Neuronal stem cell (in vitro differentiated cells): ENCODE measurements around the gene CARD8. TPM values are rescaled to one million over a fixed set of nuclear protein-coding genes. Genes with fewer than 3 reads are reported as not detected.

Experiments used
- DNase-seq: peaks from one replicate; pipeline ENCODE4 v3.0.0-alpha.2; 2013; ENCODE audit warnings: low spot score
- H2AFZ ChIP-seq: one replicate; pipeline ENCODE4 v1.6.1; 2013; ENCODE audit warnings: mild to moderate bottlenecking, low read length, inconsistent platforms
- H2AK5ac ChIP-seq: 2 replicates; pipeline ENCODE4 v1.6.1; 2013; ENCODE audit warnings: low read depth, mild to moderate bottlenecking, inconsistent platforms, low read length, moderate library complexity, mixed read lengths
- H2BK120ac ChIP-seq: 2 replicates; pipeline ENCODE4 v1.6.1; 2013; ENCODE audit warnings: low read depth, mild to moderate bottlenecking, inconsistent platforms, low read length, moderate library complexity, mixed read lengths
- H2BK12ac ChIP-seq: one replicate; pipeline ENCODE4 v1.6.1; 2013; ENCODE audit warnings: low read length, inconsistent platforms
- H2BK15ac ChIP-seq: 2 replicates; pipeline ENCODE4 v1.6.1; 2013; ENCODE audit warnings: mild to moderate bottlenecking, low read length, inconsistent platforms, mixed read lengths
- H2BK5ac ChIP-seq: one replicate; pipeline ENCODE4 v1.6.1; 2013; ENCODE audit warnings: inconsistent platforms, mild to moderate bottlenecking, low read length, moderate library complexity
- H3K14ac ChIP-seq: one replicate; pipeline ENCODE4 v1.6.1; 2013; ENCODE audit warnings: low read length, inconsistent platforms
- H3K18ac ChIP-seq: 2 replicates; pipeline ENCODE4 v1.6.1; 2013; ENCODE audit warnings: low read length, inconsistent platforms
- H3K23ac ChIP-seq: 2 replicates; pipeline ENCODE4 v1.6.1; 2013; ENCODE audit warnings: low read depth, mild to moderate bottlenecking, mixed read lengths, low read length, inconsistent platforms; ENCODE audit not compliant: poor library complexity
- H3K27ac ChIP-seq: replicated peaks from 3 replicates; pipeline ENCODE4 v1.5.1; 2013; ENCODE audit warnings: low read length, inconsistent platforms
- H3K27me3 ChIP-seq, 3 experiments: 2 replicates each; pipeline ENCODE4 v1.6.1; 2013; ENCODE audit warnings: low read length in 3 of 3, mild to moderate bottlenecking in 2 of 3, inconsistent platforms in 1 of 3, low read depth in 1 of 3, mixed read lengths in 1 of 3, moderate library complexity in 1 of 3; ENCODE audit not compliant: control insufficient read depth in 3 of 3, insufficient read depth in 3 of 3
- H3K36me3 ChIP-seq, 2 donors: replicated peaks in 1 of 2; 2 replicates each; pipeline ENCODE4 v1.6.1; 2013; ENCODE audit warnings: low read length in 2 of 2; ENCODE audit not compliant: control insufficient read depth in 2 of 2, insufficient read depth in 2 of 2
- H3K4ac ChIP-seq: 2 replicates; pipeline ENCODE4 v1.6.1; 2013; ENCODE audit warnings: inconsistent platforms, mild to moderate bottlenecking, low read length, moderate library complexity
- H3K4me1 ChIP-seq, 2 donors: 1 replicate in 1 of 2; 2 replicates in 1 of 2; pipeline ENCODE4 v1.6.1; 2013; ENCODE audit warnings: low read length in 2 of 2, low read depth in 1 of 2; ENCODE audit not compliant: control insufficient read depth in 2 of 2, insufficient read depth in 1 of 2
- H3K4me2 ChIP-seq: one replicate; pipeline ENCODE4 v1.6.1; 2013; ENCODE audit warnings: mild to moderate bottlenecking, low read length, inconsistent platforms; ENCODE audit not compliant: insufficient read depth, poor library complexity, severe bottlenecking
- H3K4me3 ChIP-seq, 2 donors: 2 replicates each; pipeline ENCODE4 v1.5.1; 2013; ENCODE audit warnings: low read length in 2 of 2, mild to moderate bottlenecking in 2 of 2, inconsistent platforms in 1 of 2, moderate library complexity in 1 of 2
- H3K79me1 ChIP-seq: one replicate; pipeline ENCODE4 v1.6.1; 2013; ENCODE audit warnings: low read depth, mild to moderate bottlenecking, inconsistent platforms, low read length, moderate library complexity
- H3K9ac ChIP-seq: one replicate; pipeline ENCODE4 v1.6.1; 2013; ENCODE audit warnings: mild to moderate bottlenecking, low read depth, low read length, inconsistent platforms; ENCODE audit not compliant: poor library complexity
- H3K9me3 ChIP-seq, 2 donors: replicated peaks in 1 of 2; 2 replicates each; pipeline versions ENCODE3 to v1.6.1; 2013; ENCODE audit warnings: low read length in 2 of 2, mild to moderate bottlenecking in 2 of 2, inconsistent platforms in 1 of 2, low read depth in 1 of 2, mixed read lengths in 1 of 2, moderate library complexity in 1 of 2; ENCODE audit not compliant: control insufficient read depth in 2 of 2, insufficient read depth in 1 of 2
- H4K8ac ChIP-seq: one replicate; pipeline ENCODE4 v1.6.1; 2013; ENCODE audit warnings: low read depth, mild to moderate bottlenecking, inconsistent platforms, low read length, moderate library complexity
- H4K91ac ChIP-seq: one replicate; pipeline ENCODE4 v1.6.1; 2013; ENCODE audit warnings: low read length, low read depth, mild to moderate bottlenecking, inconsistent platforms; ENCODE audit not compliant: poor library complexity
- WGBS, 2 donors: extraction: QIAGEN DNeasy Blood & Tissue Kit; methylation state at CpG; one replicate each; pipeline ENCODE4 v1.1.7; 2013; ENCODE audit warnings: missing lambda C conversion rate in 2 of 2, mixed read lengths in 1 of 2; ENCODE audit not compliant: insufficient read length in 2 of 2, insufficient replicate concordance in 1 of 2; ENCODE audit errors: extremely low coverage in 2 of 2; 5-methylcytosine and 5-hydroxymethylcytosine counted together
- polyA plus RNA-seq, 2 experiments: library from polyadenylated mRNA; stranded (reverse); fragments of 200-250 nt; gene quantifications; one replicate each; pipeline ENCODE4 v1.2.3, GENCODE V29; 2013

The CARD8 gene, protein sequence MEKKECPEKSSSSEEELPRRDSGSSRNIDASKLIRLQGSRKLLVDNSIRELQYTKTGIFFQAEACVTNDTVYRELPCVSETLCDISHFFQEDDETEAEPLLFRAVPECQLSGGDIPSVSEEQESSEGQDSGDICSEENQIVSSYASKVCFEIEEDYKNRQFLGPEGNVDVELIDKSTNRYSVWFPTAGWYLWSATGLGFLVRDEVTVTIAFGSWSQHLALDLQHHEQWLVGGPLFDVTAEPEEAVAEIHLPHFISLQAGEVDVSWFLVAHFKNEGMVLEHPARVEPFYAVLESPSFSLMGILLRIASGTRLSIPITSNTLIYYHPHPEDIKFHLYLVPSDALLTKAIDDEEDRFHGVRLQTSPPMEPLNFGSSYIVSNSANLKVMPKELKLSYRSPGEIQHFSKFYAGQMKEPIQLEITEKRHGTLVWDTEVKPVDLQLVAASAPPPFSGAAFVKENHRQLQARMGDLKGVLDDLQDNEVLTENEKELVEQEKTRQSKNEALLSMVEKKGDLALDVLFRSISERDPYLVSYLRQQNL
- 30.9 TPM for polyA plus RNA-seq (2013, experiment 1 of 2)
- polyA plus RNA-seq (2013, experiment 2 of 2): 30.1 TPM

DNA sequence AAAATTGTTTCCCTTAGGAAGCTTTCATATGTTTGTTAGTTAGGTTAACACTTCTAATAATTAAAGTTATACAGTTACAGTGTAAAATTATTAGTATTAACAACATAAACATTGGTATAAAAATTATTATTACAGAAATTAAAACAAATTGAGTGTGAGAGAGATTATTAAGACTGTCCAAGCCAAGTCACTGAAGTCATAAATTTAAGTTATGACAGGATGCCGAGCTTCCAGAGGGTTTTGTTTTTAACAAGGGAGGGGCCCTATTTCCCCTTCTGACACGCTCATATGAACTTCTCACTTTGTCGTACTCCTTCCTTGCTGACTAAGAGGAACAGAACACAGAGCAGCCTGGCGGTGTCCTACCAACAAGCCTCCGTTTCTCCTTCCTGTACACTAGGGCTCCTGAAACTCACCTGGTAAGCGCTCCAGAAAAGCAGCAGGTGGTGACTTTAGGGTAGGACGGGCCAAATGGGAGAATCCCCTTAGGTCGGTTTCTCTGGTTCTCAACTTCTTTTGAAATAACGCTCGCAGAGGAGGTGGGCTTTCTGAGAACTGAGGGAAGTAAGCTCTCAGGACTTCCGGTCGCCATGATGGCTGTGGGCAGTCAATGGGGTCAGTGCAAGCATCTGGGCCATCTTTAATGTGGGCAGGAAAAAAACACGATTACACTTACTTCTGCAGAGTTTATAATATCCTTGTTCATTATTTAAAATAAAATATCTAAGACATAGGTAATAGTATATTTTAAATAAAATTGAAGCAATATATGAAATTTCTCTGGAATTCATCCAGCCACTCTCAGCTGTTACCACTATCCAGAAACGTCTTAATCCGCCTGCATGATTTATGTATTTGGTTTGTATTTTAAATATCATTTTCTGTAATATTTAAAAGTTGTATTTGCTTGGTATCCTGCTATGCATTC is at the start of gene CARD8:
Gene CARD8, minus strand, starts transcription at position 537 of the 928 bp plus-strand sequence. CDS start 14,892 bp downstream, outside the sequence.
- Histone ChIP-seq H3K9me3 (peaks cover 0 to 4% of the 10 kb centered on the region in 2 donors), H2BK120ac (no peak within 1 kb of the TSS), H3K4ac (no peak within 1 kb of the TSS), H3K36me3 (peaks cover 0 to 23% of the 10 kb centered on the region in 2 donors), H3K18ac (peak within 1 kb of the TSS; percentile 71), H3K23ac (no peak within 1 kb of the TSS), H2BK12ac (no peak within 1 kb of the TSS), H2AFZ (peak within 1 kb of the TSS; percentile 88), H4K91ac (no peak within 1 kb of the TSS), H4K8ac (no peak within 1 kb of the TSS), H3K4me3 (peak within 1 kb of the TSS; percentile 78 to 89), H3K27ac (peak within 1 kb of the TSS; percentile 34), H2BK5ac (no peak within 1 kb of the TSS), H3K79me1 (no peaks in the 10 kb centered on the region), H3K4me1 (peaks cover 0 to 2% of the 10 kb centered on the region in 2 donors), H3K27me3 (no peaks in the 10 kb centered on the region), H2AK5ac (no peak within 1 kb of the TSS), H3K14ac (no peak within 1 kb of the TSS), H3K9ac (no peak within 1 kb of the TSS), H3K4me2 (peak within 1 kb of the TSS; percentile 48), H2BK15ac (no peak within 1 kb of the TSS)
- peak; percentile 58 for DNase-seq
- WGBS, 2 donors: no CpG with 5 or more reads among the region's 15 CpGs

DNA sequence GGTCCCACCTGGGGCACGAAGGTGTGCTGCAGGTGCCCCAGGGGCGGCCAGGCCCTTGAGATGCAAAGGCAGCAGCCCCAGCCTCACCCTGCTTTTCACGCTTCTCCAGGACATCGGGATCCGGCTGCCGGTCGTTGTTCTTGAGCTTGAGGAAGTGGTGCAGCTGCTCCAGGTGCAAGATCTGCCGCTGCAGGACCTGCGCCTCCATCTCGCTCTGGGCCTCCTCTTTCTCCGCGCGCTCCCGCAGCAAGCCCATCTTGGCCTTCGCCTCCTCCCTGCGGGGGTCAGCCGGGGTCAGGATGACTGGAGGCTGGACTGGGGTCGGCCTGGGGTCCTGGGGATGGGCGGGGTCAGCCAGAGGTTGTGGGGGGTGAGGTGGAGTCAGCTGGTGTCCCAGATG is 48.2 kb upstream of the CARD8 start:
- H2BK15ac ChIP-seq: peak overlapping the region; percentile 49
- no peak overlapping the region for H2AFZ ChIP-seq
- no peak overlapping the region for H3K27ac ChIP-seq
- no peaks in the 10 kb centered on the region for H3K9me3 ChIP-seq
- no peak for DNase-seq
- H3K14ac ChIP-seq: peak overlapping the region; percentile 56
- no peak overlapping the region for H3K4me2 ChIP-seq
- no peak overlapping the region for H3K9ac ChIP-seq
- WGBS, 2 donors: no CpG with 5 or more reads among the region's 19 CpGs
- H2AK5ac ChIP-seq: no peak overlapping the region
- H2BK120ac ChIP-seq: no peak overlapping the region
- peak overlapping the region; percentile 73 for H3K23ac ChIP-seq
- H2BK5ac ChIP-seq: no peak overlapping the region
- H3K79me1 ChIP-seq: peaks cover 3% of the 10 kb centered on the region
- H3K18ac ChIP-seq: no peak overlapping the region
- no peak overlapping the region for H3K4ac ChIP-seq
- no peaks in the 10 kb centered on the region for H3K27me3 ChIP-seq
- H4K91ac ChIP-seq: no peak overlapping the region
- no peak overlapping the region for H2BK12ac ChIP-seq
- H3K4me3 ChIP-seq: no peak overlapping the region
- peaks cover 2% of the 10 kb centered on the region in 2 donors for H3K4me1 ChIP-seq
- H4K8ac ChIP-seq: no peak overlapping the region
- no peaks in the 10 kb centered on the region for H3K36me3 ChIP-seq

DNA sequence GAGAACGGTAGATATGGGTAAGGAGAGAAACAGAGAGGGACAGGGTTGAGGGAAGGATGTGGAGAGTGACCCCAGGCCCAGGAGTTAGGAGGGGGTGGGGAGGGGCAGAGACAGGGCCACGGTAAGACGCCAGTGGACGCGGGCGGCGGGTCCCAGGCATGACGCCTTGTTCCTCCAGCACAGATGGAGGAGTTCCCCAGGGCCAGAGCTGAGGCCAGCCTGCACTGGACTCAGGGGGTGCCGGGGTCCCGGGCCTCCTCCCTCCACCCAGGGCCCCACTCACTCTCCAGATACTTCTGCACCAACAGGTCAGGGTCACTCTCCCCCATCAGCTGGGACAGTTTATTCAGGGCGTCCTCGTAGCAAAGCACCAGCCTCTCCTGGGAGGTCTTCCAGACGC is 47.7 kb upstream of the CARD8 start:
- no peak for DNase-seq
- Histone ChIP-seq H3K18ac (no peak overlapping the region), H2AFZ (no peak overlapping the region), H3K27ac (no peak overlapping the region), H2AK5ac (no peak overlapping the region), H4K91ac (no peak overlapping the region), H2BK15ac (no peak overlapping the region), H4K8ac (peak overlapping the region; percentile 3), H2BK12ac (no peak overlapping the region), H3K14ac (no peak overlapping the region), H2BK120ac (no peak overlapping the region), H3K23ac (no peak overlapping the region), H3K4ac (no peak overlapping the region), H3K79me1 (peaks cover 3% of the 10 kb centered on the region), H3K27me3 (no peaks in the 10 kb centered on the region), H3K4me2 (no peak overlapping the region), H3K9ac (peak overlapping the region; percentile 60), H3K4me3 (no peak overlapping the region), H3K36me3 (no peaks in the 10 kb centered on the region), H2BK5ac (no peak overlapping the region), H3K9me3 (no peaks in the 10 kb centered on the region), H3K4me1 (no peaks in the 10 kb centered on the region)
- WGBS, 2 donors: no CpG with 5 or more reads among the region's 13 CpGs
